WTC11 (cell line): ENCODE results near the gene NRIP3. TPM values are rescaled to one million over a fixed set of nuclear protein-coding genes. Genes with fewer than 3 reads are reported as not detected.

Experiments used
- ATAC-seq: fragments of 200-7000 bp; cut with Tn5 transposase; 2 replicates; pipeline ENCODE4 v1.10.0; 2021; ENCODE audit warnings: mild to moderate bottlenecking, moderate library complexity
- CTCF ChIA-PET: fragments of 300-600 bp; sonication (Branson Sonifier 250); formaldehyde crosslinking; loops from one replicate; lab custom pipeline; 2021; ENCODE audit warnings: antibody characterized with exemption; lab: Charles Lee
- POLR2A ChIA-PET: fragments of 350-600 bp; sonication (Branson Sonifier 250); formaldehyde crosslinking; loops from one replicate; lab custom pipeline; 2021; ENCODE audit warnings: antibody characterized with exemption; lab: Charles Lee
- DNase-seq: peaks from one replicate; pipeline ENCODE4 v3.0.0; 2021; ENCODE audit warnings: low spot score
- H3K27ac Mint-ChIP-seq: 2 replicates; pipeline ENCODE4 v1.8.0; 2021; ENCODE audit warnings: mixed read lengths
- H3K27me3 Mint-ChIP-seq: 2 replicates; pipeline ENCODE4 v1.8.0; 2021; ENCODE audit warnings: low read depth, mild to moderate bottlenecking, moderate library complexity, mixed read lengths
- H3K36me3 Mint-ChIP-seq: 2 replicates; pipeline ENCODE4 v1.8.0; 2021; ENCODE audit warnings: mixed read lengths
- H3K4me1 Mint-ChIP-seq: 2 replicates; pipeline ENCODE4 v1.8.0; 2022; ENCODE audit warnings: mixed read lengths
- H3K4me3 Mint-ChIP-seq: 2 replicates; pipeline ENCODE4 v1.8.0; 2021; ENCODE audit warnings: mild to moderate bottlenecking, moderate library complexity, mixed read lengths
- H3K9me3 Mint-ChIP-seq: 2 replicates; pipeline ENCODE4 v1.8.0; 2021; ENCODE audit warnings: mixed read lengths
- ATF2 ChIP-seq: sonication (generic); formaldehyde crosslinking; IDR thresholded peaks from 2 replicates; pipeline ENCODE4 v1.8.1; 2022; ENCODE audit warnings: low read depth, missing genetic modification reagents, borderline replicate concordance
- CREM ChIP-seq: sonication (generic); formaldehyde crosslinking; IDR thresholded peaks from 2 replicates; pipeline ENCODE4 v1.8.1; 2022; ENCODE audit warnings: mild to moderate bottlenecking, missing genetic modification reagents, moderate library complexity
- CTCF ChIP-seq: fragments of 200-600 bp; IDR thresholded peaks from 2 replicates; pipeline ENCODE4 v1.8.0; 2022; ENCODE audit warnings: antibody characterized with exemption
- ETV6 ChIP-seq: sonication (generic); formaldehyde crosslinking; IDR thresholded peaks from 2 replicates; pipeline ENCODE4 v1.8.1; 2022; ENCODE audit warnings: mild to moderate bottlenecking, missing genetic modification reagents
- FOXJ3 ChIP-seq: sonication (generic); formaldehyde crosslinking; IDR thresholded peaks from 2 replicates; pipeline ENCODE4 v1.9.0; 2021; ENCODE audit warnings: missing genetic modification reagents, mild to moderate bottlenecking, borderline replicate concordance
- FOXK1 ChIP-seq: sonication (generic); formaldehyde crosslinking; IDR thresholded peaks from 2 replicates; pipeline ENCODE4 v1.8.0; 2022; ENCODE audit warnings: mild to moderate bottlenecking, moderate library complexity, missing genetic modification reagents
- FOXP1 ChIP-seq: sonication (generic); formaldehyde crosslinking; IDR thresholded peaks from 2 replicates; pipeline ENCODE4 v1.8.0; 2022; ENCODE audit warnings: missing genetic modification reagents, mild to moderate bottlenecking, moderate library complexity, borderline replicate concordance
- FOXP4 ChIP-seq: sonication (generic); formaldehyde crosslinking; IDR thresholded peaks from 2 replicates; pipeline ENCODE4 v1.8.0; 2022; ENCODE audit warnings: mild to moderate bottlenecking, missing genetic modification reagents
- HMGA2 ChIP-seq: fragments of 250-450 bp; sonication (Bioruptor Pico); IDR thresholded peaks from 2 replicates; pipeline ENCODE4 v1.4.0; 2021; ENCODE audit warnings: mild to moderate bottlenecking, moderate library complexity
- IRF2 ChIP-seq: sonication (generic); formaldehyde crosslinking; IDR thresholded peaks from 2 replicates; pipeline ENCODE4 v1.8.0; 2022; ENCODE audit warnings: low read depth, missing genetic modification reagents, borderline replicate concordance
- JAZF1 ChIP-seq: fragments of 250-450 bp; sonication (Bioruptor Pico); IDR thresholded peaks from 2 replicates; pipeline ENCODE4 v1.9.0; 2021; ENCODE audit warnings: moderate library complexity, mild to moderate bottlenecking, inconsistent platforms
- NFYB ChIP-seq: sonication (generic); formaldehyde crosslinking; conservative IDR thresholded peaks from 2 replicates; pipeline ENCODE4 v1.8.0; 2022; ENCODE audit warnings: low read depth, missing genetic modification reagents
- NR2C2 ChIP-seq: sonication (generic); formaldehyde crosslinking; IDR thresholded peaks from 2 replicates; pipeline ENCODE4 v1.8.0; 2022; ENCODE audit warnings: mild to moderate bottlenecking, missing genetic modification reagents
- PRRX2 ChIP-seq: fragments of 250-450 bp; sonication (Bioruptor Pico); IDR thresholded peaks from 2 replicates; pipeline ENCODE4 v1.8.0; 2021; ENCODE audit warnings: mild to moderate bottlenecking
- RORB ChIP-seq: fragments of 250-450 bp; sonication (Bioruptor Pico); IDR thresholded peaks from 2 replicates; pipeline ENCODE4 v1.9.0; 2021; ENCODE audit warnings: mild to moderate bottlenecking
- SMAD4 ChIP-seq: sonication (generic); formaldehyde crosslinking; IDR thresholded peaks from 2 replicates; pipeline ENCODE4 v1.8.0; 2022; ENCODE audit warnings: mild to moderate bottlenecking, missing genetic modification reagents
- ZNF121 ChIP-seq: sonication (generic); formaldehyde crosslinking; IDR thresholded peaks from 2 replicates; pipeline ENCODE4 v1.8.0; 2023; ENCODE audit warnings: missing genetic modification reagents
- ZNF219 ChIP-seq: sonication (generic); formaldehyde crosslinking; IDR thresholded peaks from 2 replicates; pipeline ENCODE4 v1.8.0; 2023; ENCODE audit warnings: missing genetic modification reagents, mild to moderate bottlenecking, borderline replicate concordance
- ZNF396 ChIP-seq: fragments of 250-450 bp; sonication (Bioruptor Pico); IDR thresholded peaks from 2 replicates; pipeline ENCODE4 v1.8.0; 2021; ENCODE audit warnings: mild to moderate bottlenecking, moderate library complexity, borderline replicate concordance
- ZNF416 ChIP-seq: fragments of 250-450 bp; sonication (Bioruptor Pico); IDR thresholded peaks from 2 replicates; pipeline ENCODE4 v1.9.0; 2021; ENCODE audit warnings: mild to moderate bottlenecking, inconsistent platforms
- ZNF425 ChIP-seq: fragments of 250-450 bp; sonication (Bioruptor Pico); conservative IDR thresholded peaks from 2 replicates; pipeline ENCODE4 v1.9.0; 2021; ENCODE audit warnings: mild to moderate bottlenecking
- ZNF671 ChIP-seq: fragments of 250-450 bp; sonication (Bioruptor Pico); IDR thresholded peaks from 2 replicates; pipeline ENCODE4 v1.8.0; 2021; ENCODE audit warnings: mild to moderate bottlenecking
- ZSCAN18 ChIP-seq: fragments of 250-450 bp; sonication (Bioruptor Pico); IDR thresholded peaks from 2 replicates; pipeline ENCODE4 v2.1.2; 2022; ENCODE audit warnings: mild to moderate bottlenecking, moderate library complexity
- total RNA-seq: library from RNA; stranded (reverse); gene quantifications from 3 replicates; pipeline ENCODE4 v1.2.3, GENCODE V29; 2021

The NRIP3 gene
- total RNA-seq, 1 experiment from 2014 or later: 4.5 TPM

- TF ChIP-seq RORB: no peak
- no peak for TF ChIP-seq JAZF1 (CRISPR knock-in tag)
Observed at GRCh38 chr11:8962841-8963240, 41.0 kb downstream of the NRIP3 start (continued).

GRCh38 chr11:8961401-8961800, 42.4 kb downstream of the NRIP3 start:
- no peaks in the 10 kb centered on the region for H3K27me3 Mint-ChIP-seq
- peaks cover 26% of the 10 kb centered on the region for H3K4me1 Mint-ChIP-seq
- no peaks in the 10 kb centered on the region for H3K9me3 Mint-ChIP-seq
- no peak for DNase-seq
- H3K36me3 Mint-ChIP-seq: no peaks in the 10 kb centered on the region
- no peak for TF ChIP-seq ZSCAN18 (CRISPR knock-in tag)
- TF ChIP-seq FOXJ3: no peak
- TF ChIP-seq ATF2 (CRISPR knock-in tag): no peak
- no peak for TF ChIP-seq ETV6 (CRISPR knock-in tag)
- no peak for TF ChIP-seq FOXP1 (CRISPR knock-in tag)
- TF ChIP-seq JAZF1 (CRISPR knock-in tag): no peak
- CTCF ChIA-PET: interaction anchor here (0.6 to 3.9 kb wide), 3 partner anchors 11 to 47 kb away, joined by 3 to 110 read pairs (median 55); partner anchors contain the start of gene AKIP1
- ATAC-seq: no peak
- H3K4me3 Mint-ChIP-seq: no peak overlapping the region
- POLR2A ChIA-PET: no interaction called here
- peak overlapping the region; percentile 39 for H3K27ac Mint-ChIP-seq

- no peak overlapping the region for H3K27ac Mint-ChIP-seq
- no peak for TF ChIP-seq ZNF671 (CRISPR knock-in tag)
- peak; percentile 43; the same call in 1 of the 2 replicates for TF ChIP-seq CTCF
- TF ChIP-seq, all 79 proteins: peak for 1
- ChIA-PET CTCF (interaction anchor here (0.6 to 3.9 kb wide), 72 partner anchors 8 to 767 kb away, joined by 3 to 110 read pairs (median 4); partner anchors contain the start of genes AKIP1, ASCL3, C11orf16 and LMO1), POLR2A (interaction anchor here (0.6 to 1.3 kb wide), 7 partner anchors 49 to 940 kb away, joined by 3 to 5 read pairs (median 4); a partner anchor contains a TSS)
- Mint-ChIP-seq H3K27me3 (no peaks in the 10 kb centered on the region), H3K4me3 (no peak overlapping the region), H3K4me1 (peaks cover 17% of the 10 kb centered on the region), H3K9me3 (peaks cover 3% of the 10 kb centered on the region), H3K36me3 (peaks cover 6% of the 10 kb centered on the region)
- ATAC-seq (peak; percentile 41), DNase-seq (peak; percentile 16)
Observed at GRCh38 chr11:8959546-8960166, 44.1 kb downstream of the NRIP3 start.

- ATAC-seq: no peak
- H3K4me1 Mint-ChIP-seq: peaks cover 7% of the 10 kb centered on the region
- DNase-seq: no peak
- POLR2A ChIA-PET: no interaction called here
- no peaks in the 10 kb centered on the region for H3K27me3 Mint-ChIP-seq
- no peak overlapping the region for H3K27ac Mint-ChIP-seq
- H3K36me3 Mint-ChIP-seq: peaks cover 11% of the 10 kb centered on the region
- CTCF ChIA-PET: no interaction called here
- peaks cover 3% of the 10 kb centered on the region for H3K9me3 Mint-ChIP-seq
- H3K4me3 Mint-ChIP-seq: no peak overlapping the region
- TF ChIP-seq NR2C2 (CRISPR knock-in tag) (no peak), ZNF396 (CRISPR knock-in tag) (no peak), PRRX2 (CRISPR knock-in tag) (no peak), ZNF425 (CRISPR knock-in tag) (no peak), NFYB (CRISPR knock-in tag) (no peak), CREM (CRISPR knock-in tag) (no peak), ZNF219 (CRISPR knock-in tag) (no peak), ZNF121 (CRISPR knock-in tag) (no peak), ZNF416 (CRISPR knock-in tag) (no peak), FOXK1 (CRISPR knock-in tag) (no peak), HMGA2 (no peak), FOXP4 (CRISPR knock-in tag) (no peak), IRF2 (CRISPR knock-in tag) (no peak), RORB (no peak), SMAD4 (CRISPR knock-in tag) (no peak)
Observed at GRCh38 chr11:8956860-8957259, 46.9 kb downstream of the NRIP3 start.
